SK-N-SH treated with all-trans-retinoic acid at 6 μM for 48 hours (cell line): ENCODE results near the gene HSPG2.
A peak's percentile ranks its signal among the peaks of the same experiment; 100 is the strongest.
"Not testable (repeated sequence)": the region's sequence is repeated elsewhere in the genome, so short reads cannot be mapped to it uniquely, and the experiment has no call there.

Source experiments
- ATAC-seq: fragments of 200-7000 bp; cut with Tn5 transposase; 3 replicates; pipeline ENCODE4 v1.9.1; 2020; ENCODE audit warnings: mild to moderate bottlenecking, moderate library complexity
- CSDC2 ChIP-seq: fragments of 250-450 bp; sonication (Bioruptor Pico); IDR thresholded peaks from 2 replicates; pipeline ENCODE4 v1.5.0; 2020; ENCODE audit warnings: mild to moderate bottlenecking, moderate library complexity
- ESRRG ChIP-seq: fragments of 250-450 bp; sonication (Bioruptor Pico); IDR thresholded peaks from 2 replicates; pipeline ENCODE4 v1.6.1; 2021; ENCODE audit warnings: mild to moderate bottlenecking
- ISL1 ChIP-seq: fragments of 250-450 bp; sonication (Bioruptor Pico); IDR thresholded peaks from 2 replicates; pipeline ENCODE4 v2.1.2; 2022; ENCODE audit warnings: mild to moderate bottlenecking, moderate library complexity
- OSR1 ChIP-seq: fragments of 250-450 bp; sonication (Bioruptor Pico); IDR thresholded peaks from 2 replicates; pipeline ENCODE4 v1.8.0; 2022; ENCODE audit warnings: moderate library complexity, mild to moderate bottlenecking, inconsistent platforms
- PPARA ChIP-seq: fragments of 250-450 bp; sonication (Bioruptor Pico); IDR thresholded peaks from 2 replicates; pipeline ENCODE4 v1.5.0; 2020; ENCODE audit warnings: mild to moderate bottlenecking, borderline replicate concordance
- RARB ChIP-seq: fragments of 250-450 bp; sonication (Bioruptor Pico); IDR thresholded peaks from 2 replicates; pipeline ENCODE4 v1.8.0; 2021; ENCODE audit warnings: mild to moderate bottlenecking, moderate library complexity
- SNAI2 ChIP-seq: fragments of 250-450 bp; sonication (Bioruptor Pico); IDR thresholded peaks from 2 replicates; pipeline ENCODE4 v1.5.0; 2020; ENCODE audit warnings: mild to moderate bottlenecking, moderate library complexity
- TCF4 ChIP-seq: fragments of 250-450 bp; sonication (Bioruptor Pico); IDR thresholded peaks from 2 replicates; pipeline ENCODE4 v1.8.0; 2021; ENCODE audit warnings: mild to moderate bottlenecking, moderate library complexity, borderline replicate concordance
- TOX ChIP-seq: fragments of 250-450 bp; sonication (Bioruptor Pico); IDR thresholded peaks from 2 replicates; pipeline ENCODE4 v1.8.0; 2021; ENCODE audit warnings: mild to moderate bottlenecking, moderate library complexity, borderline replicate concordance
- ZC3H10 ChIP-seq: fragments of 250-450 bp; sonication (Bioruptor Pico); IDR thresholded peaks from 2 replicates; pipeline ENCODE4 v1.5.1; 2021; ENCODE audit warnings: mild to moderate bottlenecking, moderate library complexity
- ZFP3 ChIP-seq: fragments of 250-450 bp; sonication (Bioruptor Pico); IDR thresholded peaks from 2 replicates; pipeline ENCODE4 v1.5.0; 2020; ENCODE audit warnings: mild to moderate bottlenecking, moderate library complexity
- ZFP30 ChIP-seq: fragments of 450-650 bp; formaldehyde crosslinking; IDR thresholded peaks from 2 replicates; pipeline ENCODE4 v1.5.0; 2022; ENCODE audit warnings: mild to moderate bottlenecking, moderate library complexity
- ZNF565 ChIP-seq: fragments of 450-650 bp; formaldehyde crosslinking; conservative IDR thresholded peaks from 2 replicates; pipeline ENCODE4 v1.5.0; 2020; ENCODE audit warnings: low read depth, mild to moderate bottlenecking, moderate library complexity
- ZNF70 ChIP-seq: fragments of 450-650 bp; formaldehyde crosslinking; IDR thresholded peaks from 2 replicates; pipeline ENCODE4 v1.5.0; 2020; ENCODE audit warnings: mild to moderate bottlenecking, moderate library complexity
- ZNF8 ChIP-seq: fragments of 450-650 bp; formaldehyde crosslinking; IDR thresholded peaks from 2 replicates; pipeline ENCODE4 v1.5.0; 2020; ENCODE audit warnings: mild to moderate bottlenecking, moderate library complexity
- TF ChIP-seq, protein P1 (sequence below): fragments of 250-450 bp; sonication (Bioruptor Pico); IDR thresholded peaks from 2 replicates; pipeline ENCODE4 v1.8.0; 2020; ENCODE audit warnings: mild to moderate bottlenecking, moderate library complexity, borderline replicate concordance
- TF ChIP-seq, protein P2 (sequence below): fragments of 250-450 bp; sonication (Bioruptor Pico); IDR thresholded peaks from 2 replicates; pipeline ENCODE4 v1.8.0; 2021; ENCODE audit warnings: low read depth, mild to moderate bottlenecking, moderate library complexity, borderline replicate concordance
- TF ChIP-seq, protein P3 (sequence below): fragments of 250-450 bp; sonication (Bioruptor Pico); IDR thresholded peaks from 2 replicates; pipeline ENCODE4 v1.5.0; 2020; ENCODE audit warnings: mild to moderate bottlenecking, moderate library complexity
- TF ChIP-seq, protein P4 (sequence below): fragments of 250-450 bp; sonication (Bioruptor Pico); IDR thresholded peaks from 2 replicates; pipeline ENCODE4 v1.5.1; 2021; ENCODE audit warnings: mild to moderate bottlenecking, moderate library complexity
- TF ChIP-seq, protein P5 (sequence below): fragments of 250-450 bp; sonication (Bioruptor Pico); IDR thresholded peaks from 2 replicates; pipeline ENCODE4 v1.5.1; 2020; ENCODE audit warnings: low read depth, mild to moderate bottlenecking, moderate library complexity

The HSPG2 gene

DNA sequence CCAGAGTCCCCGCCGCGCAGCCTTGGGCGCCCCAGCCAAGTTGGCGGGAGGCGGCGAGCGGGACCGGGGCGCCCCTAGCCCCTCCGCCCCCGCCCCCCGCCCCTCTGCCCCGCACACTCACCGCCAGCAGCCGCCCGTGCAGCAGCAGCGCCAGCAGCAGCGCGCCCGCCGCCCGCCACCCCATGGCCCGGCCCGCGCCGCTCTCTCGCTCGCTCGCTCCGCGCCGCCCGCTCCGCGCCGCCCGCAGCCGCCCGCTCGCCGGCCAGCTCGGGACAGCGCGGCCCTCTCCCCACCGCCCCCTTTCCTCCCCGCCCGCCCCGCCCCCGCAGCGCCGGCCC lies at the start of gene HSPG2:
Gene HSPG2 (minus strand): TSS at position 277 of the 338 bp plus-strand sequence. CDS start 93 bp downstream, at position 184.
- TF ChIP-seq OSR1 (CRISPR knock-in tag) (no peak), ZNF8 (no peak), ZNF70 (CRISPR knock-in tag) (no peak), SNAI2 (CRISPR knock-in tag) (no peak), ZFP3 (CRISPR knock-in tag) (no peak), ZFP30 (CRISPR knock-in tag) (no peak), CSDC2 (CRISPR knock-in tag) (no peak), RARB (no peak), PPARA (CRISPR knock-in tag) (no peak), ESRRG (CRISPR knock-in tag) (no peak), ZC3H10 (CRISPR knock-in tag) (no peak), TCF4 (CRISPR knock-in tag) (no peak), ISL1 (CRISPR knock-in tag) (no peak), TOX (CRISPR knock-in tag) (no peak), ZNF565 (CRISPR knock-in tag) (no peak)
- TF ChIP-seq, protein P1, sequence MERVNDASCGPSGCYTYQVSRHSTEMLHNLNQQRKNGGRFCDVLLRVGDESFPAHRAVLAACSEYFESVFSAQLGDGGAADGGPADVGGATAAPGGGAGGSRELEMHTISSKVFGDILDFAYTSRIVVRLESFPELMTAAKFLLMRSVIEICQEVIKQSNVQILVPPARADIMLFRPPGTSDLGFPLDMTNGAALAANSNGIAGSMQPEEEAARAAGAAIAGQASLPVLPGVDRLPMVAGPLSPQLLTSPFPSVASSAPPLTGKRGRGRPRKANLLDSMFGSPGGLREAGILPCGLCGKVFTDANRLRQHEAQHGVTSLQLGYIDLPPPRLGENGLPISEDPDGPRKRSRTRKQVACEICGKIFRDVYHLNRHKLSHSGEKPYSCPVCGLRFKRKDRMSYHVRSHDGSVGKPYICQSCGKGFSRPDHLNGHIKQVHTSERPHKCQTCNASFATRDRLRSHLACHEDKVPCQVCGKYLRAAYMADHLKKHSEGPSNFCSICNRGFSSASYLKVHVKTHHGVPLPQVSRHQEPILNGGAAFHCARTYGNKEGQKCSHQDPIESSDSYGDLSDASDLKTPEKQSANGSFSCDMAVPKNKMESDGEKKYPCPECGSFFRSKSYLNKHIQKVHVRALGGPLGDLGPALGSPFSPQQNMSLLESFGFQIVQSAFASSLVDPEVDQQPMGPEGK, result no peak
- TF ChIP-seq, protein P2, sequence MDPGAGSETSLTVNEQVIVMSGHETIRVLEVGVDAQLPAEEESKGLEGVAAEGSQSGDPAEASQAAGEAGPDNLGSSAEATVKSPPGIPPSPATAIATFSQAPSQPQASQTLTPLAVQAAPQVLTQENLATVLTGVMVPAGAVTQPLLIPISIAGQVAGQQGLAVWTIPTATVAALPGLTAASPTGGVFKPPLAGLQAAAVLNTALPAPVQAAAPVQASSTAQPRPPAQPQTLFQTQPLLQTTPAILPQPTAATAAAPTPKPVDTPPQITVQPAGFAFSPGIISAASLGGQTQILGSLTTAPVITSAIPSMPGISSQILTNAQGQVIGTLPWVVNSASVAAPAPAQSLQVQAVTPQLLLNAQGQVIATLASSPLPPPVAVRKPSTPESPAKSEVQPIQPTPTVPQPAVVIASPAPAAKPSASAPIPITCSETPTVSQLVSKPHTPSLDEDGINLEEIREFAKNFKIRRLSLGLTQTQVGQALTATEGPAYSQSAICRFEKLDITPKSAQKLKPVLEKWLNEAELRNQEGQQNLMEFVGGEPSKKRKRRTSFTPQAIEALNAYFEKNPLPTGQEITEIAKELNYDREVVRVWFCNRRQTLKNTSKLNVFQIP (CRISPR knock-in tag), result no peak
- TF ChIP-seq, protein P3, sequence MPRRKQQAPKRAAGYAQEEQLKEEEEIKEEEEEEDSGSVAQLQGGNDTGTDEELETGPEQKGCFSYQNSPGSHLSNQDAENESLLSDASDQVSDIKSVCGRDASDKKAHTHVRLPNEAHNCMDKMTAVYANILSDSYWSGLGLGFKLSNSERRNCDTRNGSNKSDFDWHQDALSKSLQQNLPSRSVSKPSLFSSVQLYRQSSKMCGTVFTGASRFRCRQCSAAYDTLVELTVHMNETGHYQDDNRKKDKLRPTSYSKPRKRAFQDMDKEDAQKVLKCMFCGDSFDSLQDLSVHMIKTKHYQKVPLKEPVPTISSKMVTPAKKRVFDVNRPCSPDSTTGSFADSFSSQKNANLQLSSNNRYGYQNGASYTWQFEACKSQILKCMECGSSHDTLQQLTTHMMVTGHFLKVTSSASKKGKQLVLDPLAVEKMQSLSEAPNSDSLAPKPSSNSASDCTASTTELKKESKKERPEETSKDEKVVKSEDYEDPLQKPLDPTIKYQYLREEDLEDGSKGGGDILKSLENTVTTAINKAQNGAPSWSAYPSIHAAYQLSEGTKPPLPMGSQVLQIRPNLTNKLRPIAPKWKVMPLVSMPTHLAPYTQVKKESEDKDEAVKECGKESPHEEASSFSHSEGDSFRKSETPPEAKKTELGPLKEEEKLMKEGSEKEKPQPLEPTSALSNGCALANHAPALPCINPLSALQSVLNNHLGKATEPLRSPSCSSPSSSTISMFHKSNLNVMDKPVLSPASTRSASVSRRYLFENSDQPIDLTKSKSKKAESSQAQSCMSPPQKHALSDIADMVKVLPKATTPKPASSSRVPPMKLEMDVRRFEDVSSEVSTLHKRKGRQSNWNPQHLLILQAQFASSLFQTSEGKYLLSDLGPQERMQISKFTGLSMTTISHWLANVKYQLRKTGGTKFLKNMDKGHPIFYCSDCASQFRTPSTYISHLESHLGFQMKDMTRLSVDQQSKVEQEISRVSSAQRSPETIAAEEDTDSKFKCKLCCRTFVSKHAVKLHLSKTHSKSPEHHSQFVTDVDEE (CRISPR knock-in tag), result no peak
- TF ChIP-seq, protein P4, sequence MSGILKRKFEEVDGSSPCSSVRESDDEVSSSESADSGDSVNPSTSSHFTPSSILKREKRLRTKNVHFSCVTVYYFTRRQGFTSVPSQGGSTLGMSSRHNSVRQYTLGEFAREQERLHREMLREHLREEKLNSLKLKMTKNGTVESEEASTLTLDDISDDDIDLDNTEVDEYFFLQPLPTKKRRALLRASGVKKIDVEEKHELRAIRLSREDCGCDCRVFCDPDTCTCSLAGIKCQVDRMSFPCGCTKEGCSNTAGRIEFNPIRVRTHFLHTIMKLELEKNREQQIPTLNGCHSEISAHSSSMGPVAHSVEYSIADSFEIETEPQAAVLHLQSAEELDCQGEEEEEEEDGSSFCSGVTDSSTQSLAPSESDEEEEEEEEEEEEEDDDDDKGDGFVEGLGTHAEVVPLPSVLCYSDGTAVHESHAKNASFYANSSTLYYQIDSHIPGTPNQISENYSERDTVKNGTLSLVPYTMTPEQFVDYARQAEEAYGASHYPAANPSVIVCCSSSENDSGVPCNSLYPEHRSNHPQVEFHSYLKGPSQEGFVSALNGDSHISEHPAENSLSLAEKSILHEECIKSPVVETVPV (CRISPR knock-in tag), result no peak
- TF ChIP-seq, protein P5, sequence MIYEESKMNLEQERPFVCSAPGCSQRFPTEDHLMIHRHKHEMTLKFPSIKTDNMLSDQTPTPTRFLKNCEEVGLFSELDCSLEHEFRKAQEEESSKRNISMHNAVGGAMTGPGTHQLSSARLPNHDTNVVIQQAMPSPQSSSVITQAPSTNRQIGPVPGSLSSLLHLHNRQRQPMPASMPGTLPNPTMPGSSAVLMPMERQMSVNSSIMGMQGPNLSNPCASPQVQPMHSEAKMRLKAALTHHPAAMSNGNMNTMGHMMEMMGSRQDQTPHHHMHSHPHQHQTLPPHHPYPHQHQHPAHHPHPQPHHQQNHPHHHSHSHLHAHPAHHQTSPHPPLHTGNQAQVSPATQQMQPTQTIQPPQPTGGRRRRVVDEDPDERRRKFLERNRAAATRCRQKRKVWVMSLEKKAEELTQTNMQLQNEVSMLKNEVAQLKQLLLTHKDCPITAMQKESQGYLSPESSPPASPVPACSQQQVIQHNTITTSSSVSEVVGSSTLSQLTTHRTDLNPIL (CRISPR knock-in tag), result no peak
- ATAC-seq, result peak; percentile 3; the same call in 1 of the 3 replicates

DNA sequence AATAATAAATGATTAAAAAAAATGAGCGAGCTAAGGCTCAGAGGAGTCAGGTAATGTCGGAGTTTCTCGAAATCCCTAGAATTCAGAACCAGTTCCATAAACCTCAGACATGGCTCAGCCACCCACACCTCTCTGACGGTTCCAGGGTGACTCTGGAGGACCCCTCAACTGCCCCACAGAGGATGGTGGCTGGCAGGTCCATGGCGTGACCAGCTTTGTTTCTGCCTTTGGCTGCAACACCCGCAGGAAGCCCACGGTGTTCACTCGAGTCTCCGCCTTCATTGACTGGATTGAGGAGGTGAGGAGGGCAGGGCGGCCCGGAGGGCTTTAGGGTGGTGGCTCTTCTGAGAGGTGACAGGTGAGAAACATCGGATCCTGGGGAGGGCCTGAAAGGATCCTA lies 49.3 kb upstream of the HSPG2 start:
- not testable (repeated sequence) for ATAC-seq

DNA sequence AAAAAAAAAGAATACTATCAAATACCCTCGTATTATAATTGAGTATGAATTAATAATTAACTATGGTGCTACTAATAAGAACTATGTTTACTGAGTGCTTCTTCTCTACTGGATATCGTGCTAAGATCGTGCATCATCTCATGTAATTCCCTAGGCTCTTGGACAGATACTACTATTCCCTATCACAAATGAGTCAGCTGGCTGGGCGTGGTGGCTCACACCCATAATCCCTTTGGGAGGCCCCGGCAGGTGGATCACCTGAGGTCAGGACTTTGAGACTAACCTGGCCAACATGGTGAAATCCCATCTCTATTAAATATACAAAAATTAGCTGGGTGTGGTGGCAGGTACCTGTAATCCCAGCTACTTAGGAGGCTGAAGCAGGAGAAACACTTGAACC lies 48.8 kb upstream of the HSPG2 start:
- ATAC-seq, result not testable (repeated sequence)

DNA sequence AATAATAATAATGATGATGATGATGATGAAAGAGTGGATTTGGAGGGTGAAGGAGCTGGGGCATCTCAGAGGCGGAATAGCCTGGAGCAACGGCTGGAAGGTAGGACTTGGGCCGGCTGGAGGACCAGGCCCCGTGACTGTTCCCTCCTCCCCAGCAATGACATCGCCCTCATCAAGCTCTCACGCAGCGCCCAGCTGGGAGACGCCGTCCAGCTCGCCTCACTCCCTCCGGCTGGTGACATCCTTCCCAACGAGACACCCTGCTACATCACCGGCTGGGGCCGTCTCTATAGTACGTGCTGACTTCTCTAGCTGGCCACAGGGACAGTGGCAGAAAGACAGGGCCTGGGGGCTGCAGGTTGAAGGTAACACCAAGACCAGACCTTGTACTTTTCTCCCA lies 46.4 kb upstream of the HSPG2 start:
- not testable (repeated sequence) for ATAC-seq

DNA sequence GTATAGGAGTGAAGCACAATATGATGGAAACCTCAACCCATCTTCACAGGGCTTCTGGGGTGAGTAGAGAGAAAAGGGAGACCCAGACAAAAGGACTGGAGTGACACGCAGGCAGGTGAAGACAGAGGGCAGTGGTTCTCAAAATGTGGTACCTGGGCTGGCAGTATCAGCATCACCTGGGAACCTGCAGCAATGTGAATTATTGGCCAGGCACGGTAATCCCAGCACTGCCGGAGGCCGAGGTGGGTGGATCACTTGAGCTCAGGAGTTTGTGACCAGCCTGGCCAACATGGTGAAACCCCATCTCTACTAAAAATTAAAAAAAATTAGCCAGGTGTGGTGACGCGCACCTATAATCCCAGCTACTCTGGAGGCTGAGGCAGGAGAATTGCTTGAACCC lies 45.0 kb upstream of the HSPG2 start:
- not testable (repeated sequence) for ATAC-seq

DNA sequence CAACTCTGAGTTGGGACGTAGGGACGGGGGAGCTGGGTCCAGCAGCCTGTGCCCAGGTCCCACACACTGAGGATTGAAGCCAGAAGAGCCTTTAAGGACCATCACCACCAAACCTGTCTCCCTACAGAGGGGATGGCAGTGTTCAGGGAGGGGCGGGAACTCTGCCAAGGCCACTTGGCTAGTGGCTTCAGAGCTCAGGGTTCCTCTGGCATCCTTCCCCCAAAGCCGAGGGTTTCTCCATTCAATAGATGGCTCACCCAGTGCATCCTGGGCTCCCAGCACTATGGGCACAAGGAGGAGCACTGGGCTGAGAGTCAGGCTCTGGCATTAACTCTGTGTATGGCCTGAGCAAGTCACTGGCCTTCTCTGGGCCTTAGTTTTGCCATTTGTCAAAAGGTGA lies 44.1 kb upstream of the HSPG2 start:
- not testable (repeated sequence) for ATAC-seq

DNA sequence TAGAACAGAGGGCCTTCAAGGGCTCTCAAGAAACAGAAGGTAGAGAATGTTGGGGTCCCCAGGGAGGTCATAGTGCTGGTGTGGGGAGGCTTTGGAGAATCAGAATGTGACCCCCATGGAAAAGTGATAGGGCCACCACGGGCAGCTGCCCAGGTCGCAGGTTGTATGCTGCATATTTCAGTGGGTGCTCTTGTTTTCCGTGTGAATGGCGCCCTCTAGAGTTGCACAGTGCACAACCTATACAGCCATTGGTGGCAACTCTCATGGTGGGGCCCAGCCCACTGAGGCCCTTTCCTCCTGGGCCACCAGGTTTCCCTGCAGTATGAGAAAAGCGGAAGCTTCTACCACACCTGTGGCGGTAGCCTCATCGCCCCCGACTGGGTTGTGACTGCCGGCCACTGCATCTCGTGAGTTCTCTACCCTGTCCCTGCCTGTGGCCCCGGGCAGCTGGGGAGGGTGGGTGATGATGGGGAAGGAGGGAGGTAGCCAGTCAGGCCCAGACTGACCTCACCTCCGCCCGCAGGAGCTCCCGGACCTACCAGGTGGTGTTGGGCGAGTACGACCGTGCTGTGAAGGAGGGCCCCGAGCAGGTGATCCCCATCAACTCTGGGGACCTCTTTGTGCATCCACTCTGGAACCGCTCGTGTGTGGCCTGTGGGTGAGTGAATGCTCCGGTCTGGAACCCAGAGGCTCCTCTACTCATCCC lies 43.6 kb upstream of the HSPG2 start:
- peak; percentile 87 for ATAC-seq

DNA sequence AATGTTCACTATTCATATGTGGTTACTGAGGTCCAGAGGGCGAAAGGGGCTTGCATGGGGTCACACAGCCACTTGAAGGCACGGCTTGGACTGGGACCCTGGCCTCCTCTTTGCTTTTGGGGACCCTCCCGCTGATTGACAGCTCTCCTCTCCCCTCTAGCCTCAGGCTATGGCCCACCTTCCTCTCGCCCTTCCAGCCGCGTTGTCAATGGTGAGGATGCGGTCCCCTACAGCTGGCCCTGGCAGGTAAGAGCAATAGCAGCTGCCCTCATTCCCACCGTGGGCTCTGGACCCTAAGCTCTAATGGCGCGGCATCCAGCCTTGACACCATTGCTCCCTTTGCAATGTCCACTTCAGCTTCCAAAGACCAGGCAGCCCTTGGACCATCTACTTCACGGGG lies 41.1 kb upstream of the HSPG2 start:
- ATAC-seq, result not testable (repeated sequence)

DNA sequence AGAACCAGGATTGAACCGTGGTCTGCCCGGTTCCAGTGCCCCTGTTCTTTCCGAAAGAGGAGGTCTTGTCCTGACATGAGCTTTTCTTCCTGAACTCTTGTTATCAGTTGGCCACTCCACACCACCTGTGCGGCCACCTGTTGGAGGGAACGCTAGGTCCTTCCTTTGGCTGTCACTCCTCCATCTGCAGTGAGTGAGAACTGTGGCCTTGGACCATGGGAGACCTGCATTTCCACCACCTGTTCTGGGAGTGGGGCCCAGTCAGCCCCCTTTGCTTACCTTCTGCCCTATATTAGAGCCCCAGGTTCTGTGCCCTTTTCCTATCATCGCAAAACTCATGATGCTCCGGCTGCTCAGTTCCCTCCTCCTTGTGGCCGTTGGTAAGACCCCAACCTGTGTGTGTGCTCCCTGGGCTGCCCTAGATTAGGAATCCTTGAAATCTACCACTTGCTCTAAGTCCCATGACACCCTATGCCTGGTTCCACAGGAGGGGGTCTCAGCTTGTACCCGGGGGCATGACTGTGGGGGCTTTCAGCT lies 39.7 kb upstream of the HSPG2 start, which contains the start of gene CELA3B:
Gene CELA3B (plus strand): TSS at position 320 of the 537 bp plus-strand sequence. CDS start 18 bp downstream, at position 338.
- not testable (repeated sequence) for ATAC-seq
